WI38 (cell line): ENCODE measurements around the gene TCEA3.

Experiments used
- H3K4me3 ChIP-seq: 2 replicates; pipeline ENCODE4 v1.5.1; 2011; ENCODE audit warnings: low read depth, mild to moderate bottlenecking, control low read depth, low read length
- CTCF ChIP-seq: IDR thresholded peaks from 2 replicates; pipeline ENCODE4 v1.5.1; 2012; ENCODE audit warnings: low read depth, mild to moderate bottlenecking, control low read depth, low read length

The TCEA3 gene

GRCh38 chr1:23426828-23427227 is 2.3 kb upstream of the TCEA3 start:
- H3K4me3 ChIP-seq = no peak overlapping the region
- no peak for TF ChIP-seq CTCF

DNA sequence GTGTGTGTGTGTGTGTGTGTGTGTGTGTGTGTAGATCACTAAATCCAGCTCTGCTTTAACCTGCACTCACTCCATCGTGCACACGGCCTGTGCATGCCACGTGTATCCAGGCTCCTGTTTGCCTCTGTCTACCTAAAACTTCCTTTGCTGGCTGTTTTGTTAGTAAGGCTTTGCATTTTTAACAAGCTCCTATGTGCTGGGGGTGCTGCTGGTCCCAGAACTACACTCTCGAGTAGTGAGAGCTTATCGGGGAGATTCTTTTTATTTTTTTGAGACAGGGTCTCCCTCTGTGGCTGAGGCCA is 596 bp upstream of the TCEA3 start:
- peak overlapping the region; percentile 23; the same call in 1 of the 2 replicates for H3K4me3 ChIP-seq
- TF ChIP-seq CTCF = no peak

GRCh38 chr1:23423415-23424292 is 894 bp downstream of the TCEA3 start:
- TF ChIP-seq CTCF = no peak
- peak overlapping the region; percentile 30 for H3K4me3 ChIP-seq

DNA sequence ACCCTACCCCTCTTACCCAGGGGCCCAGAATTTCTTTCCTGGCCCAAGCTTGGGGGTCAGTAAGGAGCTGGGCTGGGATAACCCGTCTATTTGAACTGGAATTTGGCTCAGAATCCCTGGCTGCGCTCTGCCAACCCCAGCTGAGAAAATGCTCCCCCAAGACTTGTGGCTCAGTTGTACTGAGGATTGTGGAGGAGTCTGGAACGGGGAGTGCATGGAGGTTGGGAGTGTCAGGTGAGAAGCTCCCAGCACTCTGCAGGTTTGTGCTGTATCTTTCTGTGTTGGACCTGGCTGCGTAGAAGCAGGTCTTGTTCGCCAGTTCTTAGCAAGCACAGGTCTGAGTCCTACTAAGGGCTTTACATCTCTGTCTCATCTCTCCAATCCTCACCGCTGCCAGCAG is 1.6 kb downstream of the TCEA3 start:
- H3K4me3 ChIP-seq = no peak overlapping the region
- no peak for TF ChIP-seq CTCF

- TF ChIP-seq CTCF = no peak
- H3K4me3 ChIP-seq = peak overlapping the region; percentile 24; the same call in 1 of the 2 replicates
Measured at GRCh38 chr1:23422241-23422877, 2.2 kb downstream of the TCEA3 start.

- peak overlapping the region; percentile 24; the same call in 1 of the 2 replicates for H3K4me3 ChIP-seq
- TF ChIP-seq CTCF = 0 out of 2 replicates have a peak, but pooled peaks have one; percentile 4
Measured at GRCh38 chr1:23421753-23422240, 2.8 kb downstream of the TCEA3 start.

DNA sequence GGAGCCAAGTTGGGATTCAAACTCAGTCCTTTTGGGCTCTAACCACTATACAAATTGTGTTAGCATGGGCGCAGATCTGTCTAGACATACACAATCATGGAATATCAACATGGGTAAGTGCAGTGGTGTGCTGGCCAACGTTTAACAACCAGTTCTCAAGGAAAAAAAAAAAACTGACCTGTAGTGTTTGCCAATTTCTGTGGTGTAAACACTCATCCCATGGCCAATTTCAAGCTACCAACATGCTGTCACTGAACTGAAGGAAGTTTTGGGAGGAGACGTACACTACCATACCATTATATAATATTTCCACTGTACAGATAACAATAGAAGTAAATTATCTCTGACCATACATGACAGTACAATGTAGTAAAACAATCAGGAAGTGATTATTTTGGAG is 3.2 kb downstream of the TCEA3 start:
- no peak overlapping the region for H3K4me3 ChIP-seq
- TF ChIP-seq CTCF = no peak
